Measurements from ENCODE around the gene NUP93. TPM values are rescaled to one million over a fixed set of nuclear protein-coding genes. Genes with fewer than 3 reads are reported as not detected.
"Not testable (repeated sequence)": the region's sequence is repeated elsewhere in the genome, so short reads cannot be mapped to it uniquely, and the experiment has no call there.

The NUP93 gene
- total RNA-seq, 1 experiment from 2014 or later, result 136 TPM

DNA sequence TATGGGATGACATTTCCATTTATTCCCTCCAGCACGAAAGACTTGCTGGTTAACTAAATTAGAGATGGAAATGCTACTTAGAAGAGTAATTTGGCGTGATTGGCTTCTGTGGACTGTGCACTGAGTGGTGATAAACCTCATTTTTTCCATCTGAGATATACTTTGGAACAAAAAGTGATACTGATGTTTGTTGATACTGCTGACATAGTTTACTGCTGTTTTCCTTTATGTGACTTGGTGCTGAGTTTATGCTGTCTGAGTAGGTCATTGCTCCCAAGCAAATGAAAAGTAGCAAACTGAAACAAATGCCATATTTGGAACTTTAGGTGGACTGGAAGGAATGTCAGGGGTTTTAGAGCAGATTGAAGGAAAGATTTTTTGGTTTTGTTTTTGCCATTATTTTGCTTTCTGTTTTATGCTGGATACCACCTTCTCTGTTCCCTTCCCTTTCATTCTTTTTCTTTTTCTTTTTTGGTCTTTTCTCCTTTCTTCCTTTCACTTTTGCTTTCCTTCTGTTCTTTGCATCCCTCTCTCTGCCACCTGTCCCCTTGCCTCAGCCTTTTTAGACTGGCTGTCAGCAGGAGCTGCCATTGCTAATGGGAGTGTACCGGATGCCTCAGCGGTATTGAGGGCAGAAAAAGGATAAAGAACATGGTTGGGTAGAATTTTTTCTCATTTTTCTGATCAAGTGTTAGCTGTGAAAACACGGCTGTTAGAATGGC lies 41.8 kb downstream of the NUP93 start:
- no peak for DNase-seq (ENCODE audit: low spot score)
- in situ Hi-C loops (cut with HindIII; ENCODE audit: low sequenced_read_pairs), result no loop called here

DNA sequence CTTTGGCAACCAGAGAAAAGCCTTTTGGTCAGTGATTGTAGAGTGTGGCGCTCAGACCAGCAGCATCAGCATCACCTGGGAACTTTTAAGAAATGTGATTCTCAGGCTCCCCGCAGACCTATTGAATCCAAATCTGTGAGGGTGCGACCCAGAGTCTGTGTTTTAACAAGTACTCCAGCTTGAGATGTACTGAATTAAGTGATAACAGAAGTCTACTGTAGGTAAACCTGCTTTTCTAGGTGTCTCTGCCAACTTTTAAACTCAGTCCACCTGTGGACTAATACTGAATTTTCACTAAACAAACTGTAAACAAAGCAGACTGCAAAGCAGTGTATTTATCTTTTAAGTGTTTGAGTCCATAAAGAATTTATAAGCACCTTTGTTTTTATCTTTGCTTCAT lies 43.6 kb downstream of the NUP93 start:
- in situ Hi-C loops (cut with HindIII; ENCODE audit: low sequenced_read_pairs), result no loop called here
- no peak for DNase-seq (ENCODE audit: low spot score)

DNA sequence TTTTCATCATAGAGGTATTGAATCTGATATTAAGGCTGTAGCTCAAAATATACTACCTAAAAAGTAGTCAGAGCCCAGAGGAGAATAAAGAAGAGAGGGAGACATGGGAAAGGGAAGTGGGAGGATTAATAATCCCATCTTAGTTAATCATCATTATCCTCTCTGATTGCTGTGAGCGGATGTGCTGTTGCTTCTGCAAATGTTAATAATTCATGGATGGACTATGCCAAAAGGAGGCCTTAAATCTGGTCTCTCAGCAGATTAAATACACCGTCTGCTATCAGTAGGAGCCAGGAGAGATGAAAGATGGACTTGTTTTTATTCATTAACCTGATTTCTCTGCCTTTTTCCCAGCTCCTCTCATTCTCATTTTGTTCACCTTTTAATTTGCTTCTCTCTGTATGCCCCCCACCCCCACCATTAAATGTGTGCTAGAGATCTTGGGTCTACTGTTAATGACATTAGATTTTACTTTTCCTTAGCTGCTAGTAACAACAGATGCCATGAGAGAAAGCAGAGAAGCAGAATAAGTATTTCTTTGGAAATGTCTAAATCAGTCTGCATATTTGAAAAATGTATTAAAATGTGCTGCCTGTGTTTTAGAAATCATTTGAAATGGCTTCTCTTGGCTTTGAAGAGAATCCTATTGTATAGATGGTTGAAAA lies 44.2 kb downstream of the NUP93 start:
- in situ Hi-C loops (cut with HindIII; ENCODE audit: low sequenced_read_pairs), result no loop called here
- no peak for DNase-seq (ENCODE audit: low spot score)

DNA sequence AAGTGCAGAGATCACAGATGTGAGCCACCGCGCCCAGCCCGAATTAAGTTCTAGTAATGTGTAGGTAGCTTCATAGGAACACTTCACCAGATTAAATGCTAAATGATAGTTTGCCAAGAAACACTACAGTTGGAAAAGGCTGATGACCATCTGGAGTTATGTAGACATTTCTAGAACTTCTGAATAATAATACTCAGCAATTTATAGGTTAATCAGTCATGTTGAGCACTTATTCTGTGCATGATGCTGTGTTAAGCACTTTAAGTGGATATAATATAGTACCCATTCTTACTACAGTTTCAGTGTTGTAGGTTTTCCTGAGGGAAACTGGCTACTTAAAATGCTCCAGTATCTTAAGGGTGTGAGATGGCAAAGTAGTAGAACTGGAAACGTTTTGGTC lies 45.2 kb downstream of the NUP93 start:
- in situ Hi-C loops (cut with HindIII; ENCODE audit: low sequenced_read_pairs), result no loop called here
- DNase-seq (ENCODE audit: low spot score), result no peak

DNA sequence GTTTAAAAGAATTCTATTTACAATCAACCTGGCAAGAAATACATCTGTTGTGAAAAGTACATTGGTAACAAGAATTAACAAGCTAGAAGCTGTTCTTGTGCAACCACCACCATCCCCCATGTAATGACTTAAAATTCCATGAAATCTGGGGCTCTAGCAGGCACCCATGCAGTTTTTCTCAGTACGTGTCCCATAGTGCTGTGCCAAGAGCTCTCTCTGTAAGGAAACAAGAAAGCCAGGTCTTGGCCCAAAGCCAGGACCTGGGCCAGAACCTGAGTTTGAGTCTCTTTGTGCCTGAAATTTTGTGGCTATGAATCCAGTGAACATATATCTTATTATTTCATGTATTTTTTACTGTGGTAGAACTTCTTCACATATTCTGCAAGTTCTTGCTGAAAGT lies 46.6 kb downstream of the NUP93 start:
- peak; percentile 67 for DNase-seq (ENCODE audit: low spot score)
- in situ Hi-C loops (cut with HindIII; ENCODE audit: low sequenced_read_pairs), result no loop called here

DNA sequence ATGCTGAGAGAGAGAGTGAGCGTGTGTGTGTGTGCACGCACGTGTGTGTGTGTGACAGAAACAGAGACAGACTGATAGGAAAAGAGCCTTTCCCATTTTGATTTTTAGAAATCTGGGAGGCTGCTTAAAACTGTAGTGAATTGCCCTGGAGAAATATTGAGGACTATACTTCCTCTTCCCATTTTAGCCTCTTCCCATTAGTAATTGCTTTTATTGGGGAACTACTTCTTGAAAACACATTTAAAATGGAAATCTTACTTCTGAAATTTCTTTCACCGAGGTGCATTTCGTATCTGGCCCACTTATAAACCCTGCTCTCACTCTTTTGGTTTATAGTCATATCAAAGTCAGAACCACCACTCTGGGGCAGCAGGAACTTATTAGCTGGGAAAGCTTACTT lies 47.1 kb downstream of the NUP93 start:
- in situ Hi-C loops (cut with HindIII; ENCODE audit: low sequenced_read_pairs), result no loop called here
- no peak for DNase-seq (ENCODE audit: low spot score)

DNA sequence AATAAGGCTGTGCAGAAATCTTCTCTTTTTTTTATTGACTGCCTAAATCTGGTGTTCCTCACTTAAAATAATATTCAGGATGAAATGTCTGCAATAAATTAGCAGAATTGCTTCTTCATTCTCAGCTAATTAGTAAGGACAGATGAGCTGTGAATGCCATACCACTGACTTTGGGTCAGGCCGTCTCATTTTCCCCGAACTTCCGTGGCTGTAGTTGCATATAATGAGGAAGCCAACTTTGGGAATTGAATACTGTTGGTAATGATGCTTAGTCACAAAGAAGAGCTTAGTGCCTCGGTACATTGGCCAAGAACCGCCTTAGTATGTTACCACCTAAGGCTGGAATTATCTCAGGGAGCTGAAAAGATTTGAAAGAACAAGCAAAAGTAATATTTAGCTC lies 47.6 kb downstream of the NUP93 start:
- DNase-seq (ENCODE audit: low spot score), result no peak
- in situ Hi-C loops (cut with HindIII; ENCODE audit: low sequenced_read_pairs), result no loop called here

DNA sequence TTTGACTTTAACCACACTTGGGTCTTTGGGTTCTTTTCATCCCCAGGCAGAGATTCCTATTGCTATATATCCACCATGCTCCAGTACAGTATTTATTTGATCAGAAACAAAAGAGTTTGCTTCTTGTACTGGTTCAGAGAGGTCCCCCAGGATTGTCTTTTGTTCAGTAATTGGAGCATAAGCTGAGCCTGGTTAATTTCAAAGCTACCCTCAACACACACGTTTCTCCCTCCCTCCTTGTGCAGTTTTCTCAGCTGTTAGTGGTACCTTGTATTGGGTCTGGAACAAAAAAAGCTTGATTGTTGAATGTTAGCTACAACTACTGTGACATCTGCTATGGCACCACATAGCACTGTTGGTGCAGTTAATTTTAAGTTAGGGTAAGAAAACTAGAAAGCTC lies 50.0 kb downstream of the NUP93 start:
- no peak for DNase-seq (ENCODE audit: low spot score)
- in situ Hi-C loops (cut with HindIII; ENCODE audit: low sequenced_read_pairs), result no loop called here

DNA sequence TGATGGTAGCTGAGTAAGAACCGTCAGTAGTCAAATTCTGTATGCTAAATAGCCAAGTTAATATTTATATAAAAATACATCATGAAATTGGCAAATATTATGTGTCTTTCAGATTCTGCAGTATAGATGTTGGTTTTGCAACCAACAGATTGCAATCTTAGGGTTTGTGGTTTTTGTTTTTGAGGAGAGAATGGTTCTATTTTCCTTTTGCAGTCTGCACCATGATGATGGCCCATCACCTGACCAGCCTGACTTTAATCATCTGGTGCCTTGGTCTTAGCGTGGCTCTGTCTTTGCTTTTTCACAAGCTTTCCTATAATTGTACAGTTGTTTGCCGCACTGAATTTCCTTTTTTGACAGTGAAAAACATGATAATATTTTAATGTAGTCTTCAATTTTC lies 50.7 kb downstream of the NUP93 start:
- in situ Hi-C loops (cut with HindIII; ENCODE audit: low sequenced_read_pairs), result no loop called here

DNA sequence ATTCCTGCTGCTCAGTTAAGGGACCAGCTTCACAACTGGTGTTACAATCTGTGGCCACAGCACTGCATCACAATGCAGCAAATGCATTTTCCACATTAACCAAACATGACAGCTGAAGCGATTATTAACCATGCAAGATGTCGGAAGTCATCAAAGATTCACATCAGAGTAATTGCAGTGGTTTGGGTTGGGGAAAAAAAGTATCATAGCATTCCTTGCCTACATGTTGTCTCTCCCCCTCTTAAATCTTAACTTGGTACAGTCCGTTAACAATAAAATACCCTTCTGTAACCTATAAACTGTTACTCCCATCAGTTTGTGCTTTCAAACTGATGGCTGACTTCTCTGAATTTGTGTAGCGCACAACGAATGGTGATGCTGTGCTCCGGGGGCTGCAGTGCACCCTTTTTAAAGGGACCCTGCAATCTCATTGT lies 51.6 kb downstream of the NUP93 start:
- DNase-seq (ENCODE audit: low spot score), result no peak
- in situ Hi-C loops (cut with HindIII; ENCODE audit: low sequenced_read_pairs), result no loop called here

More for the DNA sequence above, 50.7 kb downstream of the NUP93 start:
- no peak for DNase-seq (ENCODE audit: low spot score)

DNA sequence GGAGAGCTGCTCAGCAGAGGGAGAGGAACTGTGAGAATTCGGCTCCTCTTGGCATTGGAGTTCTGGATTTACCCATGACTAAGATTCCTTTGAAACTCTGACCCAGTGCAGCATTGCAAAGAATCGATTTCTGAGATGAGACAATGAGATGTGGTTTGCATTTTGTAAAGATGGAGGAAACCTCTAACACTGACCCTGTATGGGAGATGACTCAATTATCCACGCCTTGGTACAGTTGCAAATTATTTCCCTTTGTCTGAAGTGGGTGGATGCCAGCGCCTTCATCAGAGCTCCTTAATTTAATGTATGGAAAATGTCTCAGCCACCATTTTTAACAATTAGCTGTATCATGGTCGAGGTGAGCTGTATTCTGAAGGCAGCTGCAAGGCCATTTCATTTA lies 53.4 kb downstream of the NUP93 start:
- in situ Hi-C loops (cut with HindIII; ENCODE audit: low sequenced_read_pairs), result no loop called here
- DNase-seq (ENCODE audit: low spot score), result no peak

DNA sequence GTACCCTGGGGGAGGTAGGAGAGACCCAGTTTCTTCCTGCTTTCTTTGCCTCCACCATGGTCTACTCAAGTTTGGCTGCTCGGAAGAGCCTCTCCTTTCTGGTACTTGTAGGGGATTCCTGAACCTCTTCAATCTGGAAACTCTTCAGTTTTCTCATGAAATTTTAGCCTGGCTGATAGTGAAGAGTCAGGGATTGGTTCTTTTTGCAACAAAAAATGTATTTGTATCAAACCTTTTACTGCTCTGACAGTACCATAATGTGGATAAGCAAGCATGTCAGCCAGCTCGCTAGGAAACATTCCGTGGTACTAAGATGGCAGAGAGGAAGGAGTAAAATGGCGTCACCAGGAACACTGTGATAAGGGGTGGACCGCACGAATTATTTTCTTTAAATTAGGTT lies 55.4 kb downstream of the NUP93 start:
- no peak for DNase-seq (ENCODE audit: low spot score)
- in situ Hi-C loops (cut with HindIII; ENCODE audit: low sequenced_read_pairs), result no loop called here

DNA sequence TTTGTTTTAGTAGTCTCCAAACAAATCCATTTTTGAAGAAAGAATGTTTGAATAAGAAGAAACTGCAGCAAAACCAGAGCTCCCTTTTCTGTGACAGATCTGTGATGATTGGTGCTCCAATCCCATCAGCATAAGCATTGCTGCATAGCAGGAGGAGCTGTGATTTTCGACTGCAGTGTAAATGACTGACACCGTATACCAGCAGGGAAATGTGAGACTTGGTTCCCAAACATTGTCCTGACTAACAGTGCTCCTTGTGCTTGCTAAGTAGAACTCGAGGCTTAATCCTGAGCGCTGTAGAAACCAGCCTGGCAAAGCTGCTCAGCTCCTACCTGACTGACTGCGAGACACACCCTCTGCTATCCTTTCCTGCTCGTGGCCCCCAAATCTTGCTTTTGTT lies 57.2 kb downstream of the NUP93 start:
- DNase-seq (ENCODE audit: low spot score), result no peak
- in situ Hi-C loops (cut with HindIII; ENCODE audit: low sequenced_read_pairs), result no loop called here

DNA sequence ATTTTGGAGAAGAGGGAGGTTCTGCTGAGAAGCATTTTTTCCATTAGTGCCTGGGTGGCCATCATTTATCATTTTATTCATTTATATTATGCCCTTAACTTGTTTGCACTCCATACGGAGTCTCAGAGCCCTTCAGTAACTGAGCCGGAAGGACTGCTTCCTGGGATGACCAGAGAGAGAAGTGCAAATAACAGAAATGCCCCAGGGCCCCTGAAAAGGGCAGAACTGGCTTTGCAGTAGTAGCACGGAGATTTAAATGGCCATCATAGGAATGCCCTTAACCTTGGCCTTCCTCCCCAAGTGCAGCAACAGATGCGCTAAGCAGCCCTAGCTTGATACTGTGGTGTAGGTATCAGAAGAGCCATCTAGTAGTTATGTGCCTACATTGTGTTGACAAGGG lies 58.5 kb downstream of the NUP93 start:
- in situ Hi-C loops (cut with HindIII; ENCODE audit: low sequenced_read_pairs), result no loop called here
- no peak for DNase-seq (ENCODE audit: low spot score)

DNA sequence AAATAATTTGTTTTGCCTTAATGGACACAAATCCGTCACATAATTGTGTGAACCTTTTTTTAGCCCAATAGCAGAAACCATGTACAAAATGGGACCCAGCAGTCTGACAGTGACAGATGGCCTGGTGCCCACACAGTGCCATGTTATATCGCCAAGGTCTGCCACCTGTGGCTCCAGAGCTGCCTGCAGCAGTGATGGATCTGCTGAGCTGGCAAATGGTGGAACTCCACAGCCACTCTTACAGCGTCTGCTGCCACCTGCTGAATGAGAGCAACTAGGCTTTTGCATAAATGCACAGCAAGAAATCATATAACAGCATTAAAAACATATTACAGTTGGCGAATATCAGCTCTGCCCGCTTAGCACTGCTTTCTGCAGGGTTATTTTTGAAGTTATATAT lies 59.4 kb downstream of the NUP93 start:
- peak; percentile 84 for DNase-seq (ENCODE audit: low spot score)

DNA sequence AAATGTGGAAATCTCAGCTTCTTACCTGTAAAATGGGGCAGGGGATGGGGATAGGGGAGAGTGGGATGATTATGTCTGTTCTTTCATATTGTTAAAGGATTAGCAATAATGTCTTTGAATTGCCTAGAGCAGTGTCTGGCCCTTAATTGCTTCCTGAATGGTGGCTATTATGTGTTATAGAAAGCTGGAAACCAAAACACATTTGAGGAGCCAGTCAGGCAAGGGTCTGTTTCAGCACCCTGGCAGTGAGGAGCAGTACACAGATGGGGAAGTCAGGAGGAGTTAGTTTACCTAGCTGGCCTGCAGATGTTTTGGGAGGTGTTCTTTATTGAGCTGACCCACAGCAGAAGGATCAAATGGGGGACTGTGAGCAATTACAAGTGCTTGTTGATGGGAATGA lies 63.0 kb downstream of the NUP93 start:
- in situ Hi-C loops (cut with HindIII; ENCODE audit: low sequenced_read_pairs), result no loop called here
- DNase-seq (ENCODE audit: low spot score), result no peak

More for the DNA sequence above, 59.4 kb downstream of the NUP93 start:
- in situ Hi-C loops (cut with HindIII; ENCODE audit: low sequenced_read_pairs), result no loop called here

DNA sequence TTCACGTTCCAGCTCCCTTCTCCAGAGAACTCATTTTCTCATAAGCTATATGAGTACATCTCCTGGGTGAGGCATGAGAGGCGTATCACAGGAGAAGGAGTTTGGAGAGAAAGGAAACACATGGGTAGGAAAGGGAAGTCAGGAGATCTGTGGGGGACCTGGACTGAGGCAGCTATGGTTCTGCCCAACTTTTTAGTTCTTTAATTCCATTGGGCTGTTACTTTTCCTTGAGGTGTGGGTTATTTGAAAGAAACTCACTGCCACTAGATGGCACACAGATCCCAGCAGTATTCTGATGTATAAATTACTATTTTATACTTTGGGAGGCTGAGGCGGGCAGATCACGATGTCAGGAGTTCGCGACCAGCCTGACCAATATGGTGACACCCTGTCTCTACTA lies 63.6 kb downstream of the NUP93 start:
- in situ Hi-C loops (cut with HindIII; ENCODE audit: low sequenced_read_pairs), result no loop called here
- DNase-seq (ENCODE audit: low spot score), result no peak

DNA sequence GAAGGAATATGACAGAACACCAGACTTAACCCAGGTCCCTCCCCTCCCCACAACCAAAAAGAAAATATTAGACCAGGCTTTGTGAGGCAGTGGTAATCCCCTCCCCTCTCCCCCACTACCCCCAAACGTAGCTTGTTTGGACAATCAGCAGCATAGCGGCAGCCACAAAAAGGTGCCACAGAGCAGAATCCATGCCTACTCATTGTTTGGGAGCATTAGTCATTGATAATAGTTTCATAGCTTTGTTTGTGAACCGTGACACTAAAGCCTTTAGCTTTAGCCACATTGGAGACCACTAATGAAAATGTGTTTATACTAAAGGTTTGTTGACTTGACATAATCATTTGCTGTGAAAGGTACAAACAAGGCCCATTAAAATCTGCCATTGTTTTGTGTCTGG lies 65.1 kb downstream of the NUP93 start:
- in situ Hi-C loops (cut with HindIII; ENCODE audit: low sequenced_read_pairs), result no loop called here
- DNase-seq (ENCODE audit: low spot score), result no peak

DNA sequence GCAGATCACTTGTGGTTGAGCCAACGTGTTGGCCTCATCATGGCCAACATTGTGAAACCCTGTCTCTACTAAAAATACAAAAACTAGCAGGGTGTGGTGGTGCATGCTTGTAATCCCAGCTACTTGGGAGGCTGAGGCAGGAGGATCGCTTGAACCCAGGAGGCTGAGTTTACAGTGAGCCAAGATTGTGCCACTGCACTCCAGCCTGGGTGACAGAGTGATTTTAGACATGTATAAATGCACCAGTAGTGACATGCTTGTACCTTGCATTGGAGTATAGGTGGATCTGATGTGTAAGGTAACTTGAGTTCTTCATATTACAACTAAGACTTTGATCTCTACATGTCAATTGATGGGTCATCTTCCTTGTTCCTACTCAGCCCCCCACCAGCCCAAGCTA lies 67.1 kb downstream of the NUP93 start:
- DNase-seq (ENCODE audit: low spot score); in situ Hi-C loops (cut with HindIII; ENCODE audit: low sequenced_read_pairs): not testable (repeated sequence)

DNA sequence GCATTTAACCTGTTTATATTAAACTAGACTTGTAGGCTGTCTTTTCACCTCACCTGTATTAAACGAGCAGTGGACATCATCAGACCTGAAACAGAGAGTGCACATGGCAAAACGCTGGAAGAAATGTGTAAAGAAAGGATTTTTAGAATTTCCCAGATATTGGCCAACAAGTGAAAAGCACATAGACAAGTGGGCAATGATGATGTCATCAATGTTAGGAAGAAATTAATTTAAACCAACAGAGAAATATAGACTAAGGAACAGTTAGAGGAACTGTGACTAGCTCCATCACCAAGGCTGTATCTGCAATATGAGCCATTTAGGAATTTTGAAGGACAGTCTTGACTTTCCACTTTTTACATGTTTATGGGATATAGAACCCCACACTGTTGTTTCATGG lies 67.9 kb downstream of the NUP93 start:
- in situ Hi-C loops (cut with HindIII; ENCODE audit: low sequenced_read_pairs), result no loop called here
- DNase-seq (ENCODE audit: low spot score), result no peak

DNA sequence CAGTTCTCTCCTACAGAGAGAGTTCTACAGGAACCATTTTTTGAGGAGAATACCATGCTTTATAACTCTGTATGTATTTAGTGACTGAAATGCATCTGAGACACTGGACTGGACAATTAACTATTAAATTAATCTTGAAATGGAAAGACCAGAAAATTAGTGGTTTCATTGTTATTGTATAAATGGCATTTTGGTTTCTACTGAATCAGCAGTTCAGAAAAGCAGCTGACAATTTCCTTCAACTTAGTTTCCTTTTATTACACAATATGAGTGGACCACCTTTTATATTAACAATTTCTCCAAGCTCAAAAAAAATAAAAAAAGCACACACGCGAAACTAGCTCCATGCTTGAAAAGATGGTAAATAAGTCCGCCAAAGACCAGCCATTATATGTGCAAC lies 69.0 kb downstream of the NUP93 start:
- DNase-seq (ENCODE audit: low spot score), result no peak
- in situ Hi-C loops (cut with HindIII; ENCODE audit: low sequenced_read_pairs), result no loop called here
